Activated CD8-positive, alpha-beta T cell treated with anti-CD3 and anti-CD28 coated beads, Interleukin-2, amount 10 ng/mL, durations not matched to agents 7 days and 5 days (primary cell): ENCODE measurements around the gene HSH2D. TPM values are rescaled to one million over a fixed set of nuclear protein-coding genes. Genes with fewer than 3 reads are reported as not detected.
"Not testable (repeated sequence)": the region's sequence is repeated elsewhere in the genome, so short reads cannot be mapped to it uniquely, and the experiment has no call there.

ENCODE experiments used
- ATAC-seq: fragments of 150-1000 bp; cut with Tn5 transposase; one replicate; pipeline ENCODE4 v1.10.0; 2021; ENCODE audit warnings: moderate library complexity
- CTCF ChIA-PET: fragments of 350-600 bp; sonication (Branson Sonifier 250); formaldehyde crosslinking; loops from one replicate; lab custom pipeline; 2021; ENCODE audit warnings: antibody characterized with exemption; lab: Charles Lee
- POLR2A ChIA-PET: fragments of 350-600 bp; sonication (Branson Sonifier 250); formaldehyde crosslinking; loops from one replicate; lab custom pipeline; 2021; ENCODE audit warnings: antibody characterized with exemption; lab: Charles Lee
- DNase-seq: peaks from one replicate; pipeline ENCODE4 v3.0.0-alpha.2; 2020
- H3K27ac Mint-ChIP-seq: one replicate; pipeline ENCODE4 v1.8.0; 2021; ENCODE audit warnings: mild to moderate bottlenecking, mixed read lengths
- H3K27me3 Mint-ChIP-seq: one replicate; pipeline ENCODE4 v1.8.0; 2021; ENCODE audit warnings: low read depth, mixed read lengths
- H3K36me3 Mint-ChIP-seq: one replicate; pipeline ENCODE4 v1.8.0; 2021; ENCODE audit warnings: low read depth, mixed read lengths
- H3K4me1 Mint-ChIP-seq: one replicate; pipeline ENCODE4 v1.8.0; 2021; ENCODE audit warnings: low read depth, mixed read lengths
- H3K4me3 Mint-ChIP-seq: one replicate; pipeline ENCODE4 v1.8.0; 2021; ENCODE audit warnings: mild to moderate bottlenecking, mixed read lengths
- H3K9me3 Mint-ChIP-seq: one replicate; pipeline ENCODE4 v1.8.0; 2022; ENCODE audit warnings: mixed read lengths; ENCODE audit not compliant: insufficient read depth
- total RNA-seq, 2 experiments: library from RNA; stranded (reverse); gene quantifications; one replicate each; pipeline ENCODE4 v1.2.3, GENCODE V29; 2021

HSH2D gene, protein sequence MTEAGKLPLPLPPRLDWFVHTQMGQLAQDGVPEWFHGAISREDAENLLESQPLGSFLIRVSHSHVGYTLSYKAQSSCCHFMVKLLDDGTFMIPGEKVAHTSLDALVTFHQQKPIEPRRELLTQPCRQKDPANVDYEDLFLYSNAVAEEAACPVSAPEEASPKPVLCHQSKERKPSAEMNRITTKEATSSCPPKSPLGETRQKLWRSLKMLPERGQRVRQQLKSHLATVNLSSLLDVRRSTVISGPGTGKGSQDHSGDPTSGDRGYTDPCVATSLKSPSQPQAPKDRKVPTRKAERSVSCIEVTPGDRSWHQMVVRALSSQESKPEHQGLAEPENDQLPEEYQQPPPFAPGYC
- 10 to 100 TPM; 83.6 to 84.3 TPM for total RNA-seq

DNA sequence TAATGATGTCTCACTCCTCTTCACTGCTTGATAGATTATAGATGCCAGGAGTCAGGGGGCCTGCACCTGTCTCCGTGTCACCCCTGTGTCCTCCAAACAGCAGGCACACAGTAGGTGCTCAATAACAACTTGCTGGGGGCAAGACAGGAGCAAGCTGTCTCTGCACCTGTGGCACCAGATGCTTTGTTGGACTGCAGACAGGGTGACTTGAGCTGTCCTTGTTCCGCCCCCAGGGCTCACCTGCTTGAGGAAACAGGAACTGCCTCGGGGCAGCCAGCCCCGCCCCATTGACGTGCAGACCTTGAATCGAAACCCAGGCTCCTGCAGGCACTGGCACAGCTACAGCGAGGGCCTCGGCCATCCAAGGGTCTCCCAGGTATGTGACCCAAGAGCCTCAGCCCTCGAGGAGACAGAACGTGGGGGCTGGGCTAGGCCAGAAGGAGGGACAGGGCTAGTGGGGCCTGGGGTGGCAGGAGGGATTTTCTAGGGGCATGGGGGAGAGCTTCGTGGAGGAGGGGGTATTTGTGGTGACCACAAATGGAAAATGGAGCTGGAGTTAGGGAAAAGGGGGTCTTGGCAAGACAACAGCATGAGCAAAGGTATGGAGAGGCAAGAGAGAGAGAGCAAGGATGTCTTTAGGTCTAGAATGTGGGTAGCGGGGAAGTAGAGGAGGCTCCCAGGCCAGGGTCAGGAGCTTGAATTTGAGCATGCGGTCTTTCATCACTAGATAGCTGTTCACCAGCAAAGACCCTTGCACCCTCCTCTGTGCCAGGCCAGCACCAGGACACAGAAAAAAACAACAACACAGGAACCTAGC is at the start of gene HSH2D:
HSH2D (plus strand) TSS at position 287 of the 817 bp plus-strand sequence. CDS start 5,066 bp downstream, outside the sequence.
- DNase-seq (peak; percentile 94), ATAC-seq (peak; percentile 95)
- H3K9me3 Mint-ChIP-seq: peaks cover 3% of the 10 kb centered on the region
- POLR2A ChIA-PET: interaction anchor here (0.5 to 4.0 kb wide), 39 partner anchors 8 to 516 kb away, joined by 3 to 42 read pairs (median 5); partner anchors contain the start of genes FAM32A, RAB8A and TPM4
- no peaks in the 10 kb centered on the region for H3K27me3 Mint-ChIP-seq
- peak within 1 kb of the TSS; percentile 99 for H3K27ac Mint-ChIP-seq
- CTCF ChIA-PET: interaction anchor here (0.9 to 2.7 kb wide), 19 partner anchors 10 to 299 kb away, joined by 3 to 14 read pairs (median 4); partner anchors contain the start of genes AP1M1, FAM32A and RAB8A
- peak within 1 kb of the TSS; percentile 96 for H3K4me3 Mint-ChIP-seq
- peaks cover 65% of the 10 kb centered on the region for H3K4me1 Mint-ChIP-seq
- H3K36me3 Mint-ChIP-seq: peaks cover 33% of the 10 kb centered on the region

DNA sequence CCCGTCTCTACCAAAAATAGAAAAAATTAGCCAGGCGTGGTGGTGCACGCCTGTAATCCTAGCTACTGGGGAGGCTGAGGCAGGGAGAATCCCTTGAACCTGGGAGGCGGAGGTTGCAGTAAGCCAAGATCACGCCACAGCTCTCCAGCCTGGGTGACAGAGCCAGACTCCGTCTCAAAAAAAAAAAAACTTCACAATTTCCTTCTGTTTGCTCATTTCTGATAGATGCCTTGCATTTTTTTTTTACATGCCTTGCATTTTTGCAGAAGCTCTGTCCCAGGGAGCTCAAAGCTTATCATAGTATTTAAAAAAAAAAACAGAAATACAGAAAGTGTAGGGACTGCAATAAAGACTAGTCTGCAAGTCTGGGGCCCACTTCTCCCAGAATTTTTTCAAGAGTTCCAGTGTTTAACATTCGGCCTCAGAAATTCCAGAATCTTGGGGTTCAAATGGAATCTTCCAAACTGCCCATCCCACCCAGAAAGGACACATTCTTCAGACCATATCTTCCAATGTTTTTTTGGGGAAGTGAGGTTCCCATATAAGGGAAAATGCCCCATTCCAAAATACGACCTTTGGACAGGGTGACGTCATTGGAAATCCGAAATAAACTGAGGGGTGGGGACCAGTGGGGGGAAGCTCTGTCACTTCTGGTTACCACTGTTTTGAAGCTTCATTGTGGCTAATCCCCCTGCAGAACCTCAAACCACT is 49.0 kb upstream of the HSH2D start:
- ChIA-PET POLR2A (interaction anchor here (1.0 to 4.7 kb wide), 6 partner anchors 9 to 49 kb away, joined by 3 to 28 read pairs (median 8); partner anchors contain the start of genes RAB8A and TPM4), CTCF (interaction anchor here (1.1 to 3.4 kb wide), 12 partner anchors 9 to 292 kb away, joined by 3 to 31 read pairs (median 8); no protein-coding TSS in a partner anchor)
- Mint-ChIP-seq H3K27ac (peak overlapping the region; percentile 67), H3K4me1 (peaks cover 49% of the 10 kb centered on the region), H3K36me3 (peaks cover 83% of the 10 kb centered on the region), H3K9me3 (no peaks in the 10 kb centered on the region), H3K4me3 (no peak overlapping the region), H3K27me3 (no peaks in the 10 kb centered on the region)
- no peak for ATAC-seq
- no peak for DNase-seq

DNA sequence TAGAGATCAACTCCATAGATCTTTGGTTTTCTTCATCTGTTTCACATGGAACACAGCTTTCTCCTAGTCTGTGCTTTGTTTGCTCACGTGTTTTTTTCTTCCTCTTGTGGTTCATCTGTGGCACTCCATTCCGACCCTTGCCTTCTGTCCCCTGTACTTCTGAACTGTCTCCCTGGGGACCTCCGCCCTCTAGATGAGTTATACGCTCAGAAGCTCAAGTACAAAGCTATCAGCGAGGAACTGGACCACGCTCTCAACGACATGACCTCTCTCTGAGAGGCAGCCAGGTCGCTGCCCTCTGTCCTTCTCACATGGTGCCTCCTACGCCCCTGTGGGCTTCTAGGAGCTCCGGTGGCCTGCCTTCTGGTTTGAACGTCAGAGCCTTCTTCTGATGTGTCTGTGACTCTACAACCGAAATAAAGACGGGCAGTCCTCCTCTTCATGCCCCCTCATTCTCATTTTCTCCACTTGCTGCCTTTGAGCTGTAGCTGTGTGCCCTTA is 48.4 kb upstream of the HSH2D start:
- CTCF ChIA-PET: interaction anchor here (0.6 to 3.4 kb wide), 15 partner anchors 10 to 969 kb away, joined by 3 to 31 read pairs (median 5); a partner anchor contains a TSS
- peak; percentile 65 for ATAC-seq
- H3K9me3 Mint-ChIP-seq: no peaks in the 10 kb centered on the region
- no peak overlapping the region for H3K4me3 Mint-ChIP-seq
- H3K27me3 Mint-ChIP-seq: no peaks in the 10 kb centered on the region
- H3K27ac Mint-ChIP-seq: peak overlapping the region; percentile 67
- POLR2A ChIA-PET: interaction anchor here (0.6 to 4.7 kb wide), 7 partner anchors 9 to 109 kb away, joined by 3 to 28 read pairs (median 5); partner anchors contain the start of genes RAB8A and TPM4
- H3K36me3 Mint-ChIP-seq: peaks cover 83% of the 10 kb centered on the region
- DNase-seq: no peak
- peaks cover 49% of the 10 kb centered on the region for H3K4me1 Mint-ChIP-seq

DNA sequence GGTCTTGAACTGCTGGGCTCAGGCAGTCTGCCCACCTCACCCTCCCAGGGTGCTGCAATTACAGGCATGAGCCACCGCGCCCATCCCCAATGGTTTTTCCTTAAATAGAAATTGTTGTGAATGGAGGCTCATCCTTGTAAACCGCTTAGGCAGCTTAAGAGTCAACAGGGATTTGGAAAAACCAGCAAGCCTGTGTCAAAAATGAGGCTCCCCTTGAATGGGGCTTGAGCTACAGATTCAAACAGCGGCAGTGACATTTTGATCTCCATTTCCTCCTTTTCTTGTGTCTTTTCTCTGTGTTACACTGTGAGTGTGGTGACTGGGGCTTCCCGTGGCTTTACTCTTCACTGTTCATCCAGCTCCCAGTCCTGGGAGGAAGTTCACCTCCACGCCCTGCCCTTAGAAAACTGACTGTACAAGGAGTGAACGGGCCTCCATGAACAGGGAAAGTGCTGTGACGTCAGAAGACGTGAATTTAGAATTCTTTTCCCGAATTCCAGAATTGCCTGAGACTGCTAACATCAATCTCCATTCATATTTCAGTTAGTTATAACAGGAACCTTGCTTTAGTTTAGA is 47.1 kb upstream of the HSH2D start:
- peak overlapping the region; percentile 72 for H3K27ac Mint-ChIP-seq
- POLR2A ChIA-PET: interaction anchor here (1.3 to 4.7 kb wide), 4 partner anchors 11 to 20 kb away, joined by 5 to 28 read pairs (median 8); partner anchors contain the start of genes RAB8A and TPM4
- ATAC-seq: no peak
- H3K4me3 Mint-ChIP-seq: no peak overlapping the region
- H3K27me3 Mint-ChIP-seq: no peaks in the 10 kb centered on the region
- peaks cover 84% of the 10 kb centered on the region for H3K36me3 Mint-ChIP-seq
- no peaks in the 10 kb centered on the region for H3K9me3 Mint-ChIP-seq
- CTCF ChIA-PET: interaction anchor here (1.1 to 3.4 kb wide), 6 partner anchors 11 to 85 kb away, joined by 3 to 31 read pairs (median 6); no protein-coding TSS in a partner anchor
- peaks cover 49% of the 10 kb centered on the region for H3K4me1 Mint-ChIP-seq
- DNase-seq: no peak

DNA sequence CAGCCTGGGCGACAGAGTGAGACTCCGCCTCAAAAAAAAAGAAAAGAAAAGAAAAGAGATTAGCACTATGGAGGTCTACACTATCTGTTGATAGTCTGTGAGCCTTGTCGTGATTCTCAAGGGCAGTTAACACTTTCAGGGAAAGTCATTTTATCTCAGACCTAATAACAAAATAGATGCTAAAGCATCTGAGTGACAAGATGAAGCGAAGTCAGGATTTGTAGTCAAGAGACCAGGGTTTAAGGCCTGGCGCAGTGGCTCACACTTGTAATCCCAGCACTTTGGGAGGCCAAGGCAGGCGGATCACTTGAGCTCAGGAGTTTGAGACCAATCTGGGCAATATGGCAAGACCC is 45.1 kb upstream of the HSH2D start:
- no peak overlapping the region for H3K27ac Mint-ChIP-seq
- no peaks in the 10 kb centered on the region for H3K27me3 Mint-ChIP-seq
- ChIA-PET CTCF (interaction anchor here (1.3 to 1.6 kb wide), 2 partner anchors 35 to 58 kb away, joined by 3 read pairs; no protein-coding TSS in a partner anchor), POLR2A (interaction anchor here (1.2 to 4.7 kb wide), 3 partner anchors 10 to 20 kb away, joined by 3 to 28 read pairs (median 6); no protein-coding TSS in a partner anchor)
- DNase-seq: no peak
- H3K9me3 Mint-ChIP-seq: no peaks in the 10 kb centered on the region
- H3K4me3 Mint-ChIP-seq: no peak overlapping the region
- H3K36me3 Mint-ChIP-seq: peaks cover 83% of the 10 kb centered on the region
- H3K4me1 Mint-ChIP-seq: peaks cover 38% of the 10 kb centered on the region
- ATAC-seq: no peak

DNA sequence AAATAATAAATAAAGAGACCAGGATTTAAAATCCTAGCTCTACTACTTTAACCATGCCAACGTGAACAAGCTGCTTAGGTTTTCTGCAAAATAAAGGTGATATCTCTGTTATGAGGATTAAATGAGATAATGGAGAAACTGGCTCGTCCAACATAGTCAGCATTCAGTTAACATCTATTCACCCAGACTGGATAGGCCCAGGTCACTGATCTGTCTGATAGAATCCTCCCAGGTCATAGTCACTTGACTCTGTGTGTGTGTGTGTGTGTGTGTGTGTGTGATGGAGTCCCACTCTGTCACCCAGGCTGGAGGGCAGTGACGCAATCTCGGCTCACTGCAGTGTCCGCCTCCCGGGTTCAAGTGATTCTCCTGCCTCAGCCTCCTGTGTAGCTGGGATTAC is 44.7 kb upstream of the HSH2D start:
- Mint-ChIP-seq H3K4me1 (peaks cover 34% of the 10 kb centered on the region), H3K36me3 (peaks cover 82% of the 10 kb centered on the region), H3K9me3 (no peaks in the 10 kb centered on the region), H3K27ac (no peak overlapping the region), H3K4me3 (no peak overlapping the region), H3K27me3 (no peaks in the 10 kb centered on the region)
- POLR2A ChIA-PET: interaction anchor here (0.6 to 4.7 kb wide), 4 partner anchors 10 to 284 kb away, joined by 3 to 28 read pairs (median 4); no protein-coding TSS in a partner anchor
- DNase-seq (no peak), ATAC-seq (no peak)
- CTCF ChIA-PET: interaction anchor here (1.2 to 2.0 kb wide), 4 partner anchors 13 to 469 kb away, joined by 3 to 9 read pairs (median 3); no protein-coding TSS in a partner anchor

DNA sequence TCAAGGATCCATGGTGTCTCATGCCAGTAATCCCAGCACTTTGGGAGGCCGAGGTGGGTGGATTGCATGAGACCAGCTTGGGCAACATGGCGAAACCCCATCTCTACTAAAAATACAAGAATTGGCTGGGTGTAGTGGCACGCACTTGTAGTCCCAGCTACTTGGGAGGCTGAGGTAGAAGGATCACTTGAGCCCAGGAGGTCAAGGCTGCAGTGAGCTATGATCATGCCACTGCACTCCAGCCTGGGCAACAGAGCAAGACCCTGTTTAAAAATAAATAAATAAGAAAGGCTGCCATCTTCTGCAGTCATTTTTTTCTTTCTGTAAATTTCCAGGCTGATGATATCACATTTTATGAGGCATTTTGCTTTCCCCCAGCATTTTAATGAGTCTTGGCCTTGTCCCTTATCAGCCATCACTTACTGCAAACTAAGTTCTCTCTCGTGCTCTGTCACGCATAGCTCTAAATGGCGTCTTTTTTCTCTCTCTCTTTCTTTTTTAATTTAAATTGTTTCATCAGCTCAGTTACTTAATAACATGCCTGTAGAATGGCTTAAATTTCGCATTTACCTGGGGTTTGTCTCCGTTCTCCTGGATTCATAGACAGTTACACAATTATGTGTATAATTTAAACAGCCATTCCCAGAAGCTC is 44.0 kb upstream of the HSH2D start:
- Mint-ChIP-seq H3K27ac (peak overlapping the region; percentile 46), H3K36me3 (peaks cover 79% of the 10 kb centered on the region), H3K4me1 (peaks cover 29% of the 10 kb centered on the region)
- not testable (repeated sequence) for H3K4me3 Mint-ChIP-seq, H3K27me3 Mint-ChIP-seq, H3K9me3 Mint-ChIP-seq, DNase-seq, ATAC-seq
- ChIA-PET CTCF (interaction anchor here (1.2 to 2.0 kb wide), 6 partner anchors 10 to 469 kb away, joined by 3 to 9 read pairs (median 4); no protein-coding TSS in a partner anchor), POLR2A (interaction anchor here (0.6 to 1.5 kb wide), 3 partner anchors 9 to 284 kb away, joined by 3 to 6 read pairs (median 3); no protein-coding TSS in a partner anchor)

DNA sequence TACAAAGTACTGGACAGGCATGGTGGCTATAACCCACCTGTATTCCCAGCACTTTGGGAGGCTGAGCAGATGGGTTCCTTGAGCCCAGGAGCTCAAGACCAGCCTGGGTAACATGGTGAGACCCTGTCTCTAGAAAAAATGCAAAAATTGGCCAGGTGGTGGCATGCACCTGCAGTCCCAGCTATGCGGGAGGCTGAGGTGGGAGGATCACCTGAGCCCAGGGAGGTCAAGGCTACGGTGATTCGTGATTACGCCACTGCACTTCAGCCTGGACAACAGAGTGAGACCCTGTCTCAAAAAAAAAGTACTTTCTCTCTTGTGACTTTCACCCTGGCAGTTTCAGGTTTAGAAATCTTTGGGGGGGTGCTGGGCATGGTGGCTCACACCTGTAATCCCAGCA is 43.0 kb upstream of the HSH2D start:
- no peaks in the 10 kb centered on the region for H3K9me3 Mint-ChIP-seq
- POLR2A ChIA-PET: interaction anchor here (0.7 kb wide), 2 partner anchors 15 to 39 kb away, joined by 3 read pairs; no protein-coding TSS in a partner anchor
- H3K4me3 Mint-ChIP-seq: no peak overlapping the region
- H3K36me3 Mint-ChIP-seq: peaks cover 74% of the 10 kb centered on the region
- no peaks in the 10 kb centered on the region for H3K27me3 Mint-ChIP-seq
- H3K4me1 Mint-ChIP-seq: peaks cover 18% of the 10 kb centered on the region
- DNase-seq (no peak), ATAC-seq (no peak)
- no peak overlapping the region for H3K27ac Mint-ChIP-seq
- CTCF ChIA-PET: interaction anchor here (1.2 to 2.0 kb wide), 5 partner anchors 11 to 59 kb away, joined by 3 to 9 read pairs (median 4); no protein-coding TSS in a partner anchor

DNA sequence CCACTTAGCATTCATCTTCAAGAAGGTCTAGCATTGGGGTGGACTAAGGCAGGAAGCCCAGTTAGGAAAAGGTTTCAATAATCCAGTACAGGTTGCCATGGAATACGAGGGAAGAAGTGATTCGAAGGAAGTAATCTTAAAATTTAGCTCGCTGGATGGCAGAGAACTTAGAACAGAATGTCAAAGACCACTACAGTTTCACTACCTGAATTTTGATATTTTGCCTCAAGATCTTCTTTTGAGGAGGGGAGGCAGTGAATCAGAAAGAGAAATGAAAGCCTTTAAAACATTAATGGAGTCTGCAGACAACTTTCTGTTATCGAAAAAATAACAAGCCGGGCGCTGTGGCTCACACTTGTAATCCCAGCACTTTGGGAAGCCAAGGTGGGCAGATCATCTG is 38.8 kb upstream of the HSH2D start:
- ATAC-seq (no peak), DNase-seq (no peak)
- Mint-ChIP-seq H3K9me3 (no peaks in the 10 kb centered on the region), H3K27ac (no peak overlapping the region), H3K4me3 (no peak overlapping the region), H3K36me3 (peaks cover 40% of the 10 kb centered on the region), H3K27me3 (no peaks in the 10 kb centered on the region), H3K4me1 (peaks cover 5% of the 10 kb centered on the region)
- ChIA-PET POLR2A (interaction anchor here (0.7 to 1.1 kb wide), 2 partner anchors 10 to 161 kb away, joined by 3 read pairs; no protein-coding TSS in a partner anchor), CTCF (no interaction called here)
